Aorta (tissue), 5 donors: Measurements from ENCODE around the gene TIPARP. TPM values are rescaled to one million over a fixed set of nuclear protein-coding genes. Genes with fewer than 3 reads are reported as not detected.

Source experiments
- ATAC-seq: fragments of 200-7000 bp; cut with Tn5 transposase; one replicate; pipeline ENCODE4 v1.9.1; 2022; ENCODE audit warnings: moderate library complexity; ENCODE audit not compliant: low FRiP score
- DNase-seq, 2 donors: peaks; one replicate each; pipeline ENCODE4 v3.0.0-alpha.2; 2020
- H3K27ac ChIP-seq, 2 donors: one replicate each; pipeline ENCODE4 v1.5.1; 2013; ENCODE audit warnings: low read length in 2 of 2, mild to moderate bottlenecking in 2 of 2, moderate library complexity in 2 of 2, control low read depth in 1 of 2, inconsistent platforms in 1 of 2, low read depth in 1 of 2
- H3K27me3 ChIP-seq, 2 donors: one replicate each; pipeline ENCODE4 v1.6.1; 2013; ENCODE audit warnings: control low read depth in 1 of 2, low read length in 1 of 2, mild to moderate bottlenecking in 1 of 2, moderate library complexity in 1 of 2; ENCODE audit not compliant: insufficient read depth in 2 of 2, control insufficient read depth in 1 of 2
- H3K36me3 ChIP-seq, 2 donors: one replicate each; pipeline ENCODE4 v1.6.1; 2013; ENCODE audit warnings: control low read depth in 1 of 2, low read length in 1 of 2, mild to moderate bottlenecking in 1 of 2; ENCODE audit not compliant: insufficient read depth in 2 of 2, control insufficient read depth in 1 of 2
- H3K4me1 ChIP-seq, 2 donors: one replicate each; pipeline ENCODE4 v1.6.1; 2013; ENCODE audit warnings: low read length in 2 of 2, control low read depth in 1 of 2, mild to moderate bottlenecking in 1 of 2, moderate library complexity in 1 of 2; ENCODE audit not compliant: insufficient read depth in 2 of 2, control insufficient read depth in 1 of 2
- H3K4me3 ChIP-seq, 2 donors: one replicate each; pipeline ENCODE4 v1.5.1; 2013; ENCODE audit warnings: low read length in 2 of 2, control low read depth in 1 of 2, mild to moderate bottlenecking in 1 of 2
- H3K9me3 ChIP-seq: one replicate; pipeline ENCODE4 v1.6.1; 2013; ENCODE audit warnings: mild to moderate bottlenecking, low read length; ENCODE audit not compliant: control insufficient read depth
- WGBS, 2 donors: extraction: QIAGEN DNeasy Blood & Tissue Kit; methylation state at CpG; one replicate each; pipeline ENCODE4 v1.1.7; 2013; 5-methylcytosine and 5-hydroxymethylcytosine counted together
- intact Hi-C, 2 donors: fragments of 100-400 bp; cut with DNase I; formaldehyde crosslinking; loops; one replicate each; pipeline versions ENCODE4 v1.14.2 to v1.15.0; 2022
- polyA plus RNA-seq, 2 donors: library from polyadenylated mRNA; stranded (reverse); fragments of 200-250 nt; gene quantifications; one replicate each; pipeline ENCODE4 v1.2.3, GENCODE V29; 2013
- total RNA-seq, 2 donors: library from RNA; stranded (reverse); fragmentation: NEBNext Ultra II Directional; extraction: Animal tissue kit (Norgen Biotek cat#: 25700); gene quantifications; one replicate each; pipeline ENCODE4 v1.2.1, GENCODE V29; 2021
- donor health status: healthy with polysubstance abuse.
- donor health status: Bipolar disorder and iron deficiency.
- donor health status: DM: no; HTN: no; CAD: no.
- donor health status: DM: no; HTN: no; CAD: no.
- donor health status: DM: yes; HTN: yes; CAD: no.

Gene TIPARP
- total and polyA plus RNA-seq, 4 donors = 9.6 to 24.2 (median 18.1) TPM

- Histone ChIP-seq H3K27me3 (no peaks in the 10 kb centered on the region), H3K4me1 (no peaks in the 10 kb centered on the region), H3K4me3 (no peak overlapping the region), H3K27ac (no peak overlapping the region), H3K9me3 (no peaks in the 10 kb centered on the region), H3K36me3 (no peaks in the 10 kb centered on the region)
- intact Hi-C loops = no loop called here
- 96% methylated on average over 4 of the region's 4 CpGs for WGBS, 2 donors
- DNase-seq (no peak), ATAC-seq (no peak)
Measured at GRCh38 chr3:156657862-156658731, 16.3 kb upstream of the TIPARP start.

GRCh38 chr3:156658732-156659090 is 15.7 kb upstream of the TIPARP start:
- Histone ChIP-seq H3K27ac (no peak overlapping the region), H3K27me3 (no peaks in the 10 kb centered on the region), H3K4me1 (no peaks in the 10 kb centered on the region), H3K4me3 (no peak overlapping the region), H3K36me3 (no peaks in the 10 kb centered on the region), H3K9me3 (no peaks in the 10 kb centered on the region)
- 88 to 95% methylated on average over 1 of the region's 1 CpG for WGBS, 2 donors
- DNase-seq (no peak), ATAC-seq (no peak)
- intact Hi-C loops = no loop called here

- no peaks in the 10 kb centered on the region for H3K4me1 ChIP-seq
- H3K9me3 ChIP-seq = no peaks in the 10 kb centered on the region
- H3K27me3 ChIP-seq = no peaks in the 10 kb centered on the region
- H3K27ac ChIP-seq = no peak overlapping the region
- no peaks in the 10 kb centered on the region for H3K36me3 ChIP-seq
- DNase-seq (no peak), ATAC-seq (no peak)
- intact Hi-C loops = no loop called here
- H3K4me3 ChIP-seq = no peak overlapping the region
Measured at GRCh38 chr3:156659260-156659659, 15.1 kb upstream of the TIPARP start.

- ATAC-seq = no peak
- Histone ChIP-seq H3K36me3 (no peaks in the 10 kb centered on the region), H3K27ac (no peak overlapping the region), H3K4me3 (no peak overlapping the region), H3K27me3 (no peaks in the 10 kb centered on the region), H3K9me3 (no peaks in the 10 kb centered on the region), H3K4me1 (no peaks in the 10 kb centered on the region)
- WGBS, 2 donors = 66 to 80% methylated on average over 2 of the region's 2 CpGs
- intact Hi-C loops = no loop called here
- DNase-seq = no peak
Measured at GRCh38 chr3:156661155-156661554, 13.2 kb upstream of the TIPARP start.

GRCh38 chr3:156664011-156664830 is 10.2 kb upstream of the TIPARP start:
- no peaks in the 10 kb centered on the region for H3K36me3 ChIP-seq
- no peaks in the 10 kb centered on the region for H3K4me1 ChIP-seq
- H3K4me3 ChIP-seq = no peak overlapping the region
- intact Hi-C loops = no loop called here
- ATAC-seq (no peak), DNase-seq (no peak)
- H3K9me3 ChIP-seq = no peaks in the 10 kb centered on the region
- H3K27me3 ChIP-seq = no peaks in the 10 kb centered on the region
- no peak overlapping the region for H3K27ac ChIP-seq
- 80 to 84% methylated on average over 8 of the region's 8 CpGs for WGBS, 2 donors

GRCh38 chr3:156664831-156665178 is 9.6 kb upstream of the TIPARP start:
- no peaks in the 10 kb centered on the region for H3K4me1 ChIP-seq
- H3K36me3 ChIP-seq = no peaks in the 10 kb centered on the region
- intact Hi-C loops = no loop called here
- no peaks in the 10 kb centered on the region for H3K27me3 ChIP-seq
- no peak overlapping the region for H3K27ac ChIP-seq
- no peak for DNase-seq
- H3K4me3 ChIP-seq = no peak overlapping the region
- ATAC-seq = no peak
- no peaks in the 10 kb centered on the region for H3K9me3 ChIP-seq

GRCh38 chr3:156665291-156665690 is 9.1 kb upstream of the TIPARP start:
- no peak overlapping the region for H3K4me3 ChIP-seq
- no peaks in the 10 kb centered on the region for H3K9me3 ChIP-seq
- intact Hi-C loops = no loop called here
- ATAC-seq (no peak), DNase-seq (no peak)
- H3K27ac ChIP-seq = no peak overlapping the region
- 45 to 49% methylated on average over 2 of the region's 2 CpGs for WGBS, 2 donors
- H3K27me3 ChIP-seq = no peaks in the 10 kb centered on the region
- no peaks in the 10 kb centered on the region for H3K36me3 ChIP-seq
- H3K4me1 ChIP-seq = no peaks in the 10 kb centered on the region

GRCh38 chr3:156666073-156666472 is 8.3 kb upstream of the TIPARP start:
- Histone ChIP-seq H3K4me1 (no peaks in the 10 kb centered on the region), H3K36me3 (no peaks in the 10 kb centered on the region), H3K4me3 (no peak overlapping the region), H3K9me3 (no peaks in the 10 kb centered on the region), H3K27ac (no peak overlapping the region), H3K27me3 (no peaks in the 10 kb centered on the region)
- no peak for DNase-seq
- WGBS, 2 donors = 75 to 80% methylated on average over 1 of the region's 1 CpG
- ATAC-seq = no peak
- intact Hi-C loops = no loop called here
